K562 (cell line): Measurements from ENCODE around the gene PPIF. TPM values are rescaled to one million over a fixed set of nuclear protein-coding genes. Genes with fewer than 3 reads are reported as not detected.

Experiments
- ATF7 ChIP-seq: fragments of 450-650 bp; IDR thresholded peaks from 2 replicates; pipeline ENCODE4 v1.7.1; 2014; ENCODE audit warnings: mild to moderate bottlenecking, moderate library complexity
- CHD4 ChIP-seq: fragments of 200-600 bp; sonication (generic); IDR thresholded peaks from 3 replicates; pipeline ENCODE4 v1.6.1; 2012; ENCODE audit warnings: low read depth, mild to moderate bottlenecking, mixed read lengths, low read length, inconsistent platforms; ENCODE audit not compliant: insufficient read depth, insufficient replicate concordance, poor library complexity, severe bottlenecking
- CREB1 ChIP-seq, 2 experiments: sonication (generic) in 1 of 2; formaldehyde crosslinking in 1 of 2; IDR thresholded peaks; 2 replicates each; pipeline versions ENCODE4 v1.6.1 to v1.8.0; 2012 to 2022; ENCODE audit warnings: inconsistent platforms in 1 of 2, mild to moderate bottlenecking in 1 of 2, missing genetic modification reagents in 1 of 2, moderate library complexity in 1 of 2
- HIVEP1 ChIP-seq: fragments of 250-450 bp; sonication (Bioruptor Pico); IDR thresholded peaks from 2 replicates; pipeline ENCODE4 v1.4.0; 2020; ENCODE audit warnings: mild to moderate bottlenecking
- KLF1 ChIP-seq: fragments of 450-650 bp; IDR thresholded peaks from 2 replicates; pipeline ENCODE4 v1.6.1; 2016; ENCODE audit warnings: missing genetic modification characterization, missing compliant biosample characterization
- L3MBTL2 ChIP-seq: fragments of 450-650 bp; IDR thresholded peaks from 2 replicates; pipeline ENCODE4 v1.6.1; 2016; ENCODE audit warnings: mild to moderate bottlenecking, moderate library complexity
- MYC ChIP-seq, 2 experiments: fragments of 250-450 bp in 1 of 2; sonication (Bioruptor Pico) in 1 of 2; IDR thresholded peaks; 2 replicates each; pipeline versions ENCODE4 v1.5.1 to v1.6.1; 2012 to 2021; ENCODE audit warnings: low read depth in 2 of 2, borderline replicate concordance in 1 of 2, improper control_type of control experiment in 1 of 2, low read length in 1 of 2, mild to moderate bottlenecking in 1 of 2, moderate library complexity in 1 of 2
- RFX1 ChIP-seq: fragments of 450-650 bp; IDR thresholded peaks from 2 replicates; pipeline ENCODE4 v1.6.1; 2016; ENCODE audit warnings: mild to moderate bottlenecking, moderate library complexity
- SMARCB1 ChIP-seq: IDR thresholded peaks from 2 replicates; pipeline ENCODE4 v1.6.1; 2011; ENCODE audit warnings: improper control_type of control experiment, low read depth; ENCODE audit not compliant: insufficient read length
- SPI1 ChIP-seq: IDR thresholded peaks from 2 replicates; pipeline ENCODE4 v1.6.1; 2011; ENCODE audit warnings: low read depth, low read length, control low read depth, borderline replicate concordance
- polyA plus RNA-seq, 8 experiments: library from polyadenylated mRNA; depleted of rRNA in 4 of 8; stranded (reverse) in 5 of 8; unstranded in 3 of 8; fragments of >200 nt; fragmentation: Nextera tagmentation in 2 of 8; fragmentation: Illumina TruSeq in 1 of 8; extraction: Ambion mirVana in 2 of 8; extraction: Trizol in 1 of 8; gene quantifications; 2 replicates each; pipeline versions ENCODE4 v1.2.1 to v1.2.3, GENCODE V29; 2011 to 2014; ENCODE audit warnings: inconsistent platforms in 1 of 8, missing spikeins in 1 of 8
- total RNA-seq, 7 experiments: library from RNA; depleted of rRNA in 6 of 7; stranded (reverse); fragments of >200 nt in 6 of 7; fragmentation: Illumina TruSeq in 2 of 7; extraction: Trizol in 2 of 7; gene quantifications; 2 replicates each; pipeline versions ENCODE4 v1.2.1 to v1.2.3, GENCODE V29; 2011 to 2021; ENCODE audit warnings: low replicate concordance in 1 of 7
- TF ChIP-seq, protein P1 (sequence below): fragments of 250-450 bp; sonication (Bioruptor Pico); IDR thresholded peaks from 2 replicates; pipeline ENCODE4 v1.4.0; 2020; ENCODE audit warnings: mild to moderate bottlenecking, moderate library complexity, borderline replicate concordance
- TF ChIP-seq, protein P2 (sequence below): fragments of 250-450 bp; sonication (Bioruptor Pico); IDR thresholded peaks from 2 replicates; pipeline ENCODE4 v1.8.0; 2022; ENCODE audit warnings: inconsistent platforms
- TF ChIP-seq, protein P3 (sequence below), 2 experiments: fragments of 450-650 bp in 1 of 2; sonication (generic) in 1 of 2; formaldehyde crosslinking in 1 of 2; IDR thresholded peaks in 1 of 2; conservative IDR thresholded peaks in 1 of 2; 2 replicates each; pipeline versions ENCODE4 v1.6.1 to v1.8.1; 2016 to 2023; ENCODE audit warnings: mild to moderate bottlenecking in 2 of 2, moderate library complexity in 2 of 2, inconsistent platforms in 1 of 2, missing genetic modification reagents in 1 of 2
- TF ChIP-seq, protein P4 (sequence below): fragments of 250-450 bp; sonication (Bioruptor Pico); IDR thresholded peaks from 2 replicates; pipeline ENCODE4 v1.8.0; 2021; ENCODE audit warnings: moderate library complexity, mild to moderate bottlenecking, inconsistent platforms

Gene PPIF
- total and polyA plus RNA-seq, 9 of the 15 experiments (the other 6 are each of a cell fraction or from before 2014, with no cell fraction given) = 40.9 to 287 (median 117) TPM

DNA sequence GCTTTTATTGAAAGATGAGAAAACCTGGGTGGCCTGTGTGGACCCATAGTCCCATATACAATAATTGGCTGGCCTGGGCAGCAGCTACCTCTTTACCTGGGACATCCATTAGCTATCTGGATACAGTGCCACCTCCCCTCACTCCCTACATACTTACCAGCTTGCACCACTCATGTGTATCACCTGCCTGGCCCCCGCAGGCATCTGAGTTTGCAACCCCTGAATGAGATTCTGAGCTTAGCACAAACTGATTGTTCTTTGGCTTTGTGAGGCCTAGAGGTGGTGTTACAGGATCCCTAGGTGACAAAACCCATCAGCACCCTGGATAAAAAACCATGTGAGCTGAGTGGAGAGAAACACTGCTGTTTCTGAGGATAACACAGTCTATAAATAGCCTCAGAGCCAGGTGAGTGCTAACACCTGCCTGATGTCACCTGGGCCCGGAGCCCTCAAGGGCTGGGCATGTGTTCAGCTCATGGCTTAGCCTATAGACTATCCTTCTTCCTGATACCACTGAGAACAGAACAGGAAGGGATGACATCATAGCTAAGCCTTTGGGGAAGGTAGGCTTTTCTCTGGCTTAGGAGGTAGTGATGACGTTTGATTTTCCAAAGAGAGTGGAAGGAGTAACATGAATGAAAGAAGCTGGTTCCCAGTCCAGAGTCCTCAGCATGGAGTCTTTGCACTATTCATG, 2.6 kb upstream of the PPIF start (continued):
- no peak for TF ChIP-seq CHD4
- TF ChIP-seq SPI1 = no peak
- no peak for TF ChIP-seq MYC (IDR thresholded peaks at IDR 0.05; ENCODE audit: low read depth, low read length)
- no peak for TF ChIP-seq MYC (CRISPR knock-in tag; IDR thresholded peaks at IDR 0.05; ENCODE audit: borderline replicate concordance, low read depth)
- TF ChIP-seq SMARCB1 = no peak
- peak; percentile 81 for TF ChIP-seq ATF7
- TF ChIP-seq, protein P1, sequence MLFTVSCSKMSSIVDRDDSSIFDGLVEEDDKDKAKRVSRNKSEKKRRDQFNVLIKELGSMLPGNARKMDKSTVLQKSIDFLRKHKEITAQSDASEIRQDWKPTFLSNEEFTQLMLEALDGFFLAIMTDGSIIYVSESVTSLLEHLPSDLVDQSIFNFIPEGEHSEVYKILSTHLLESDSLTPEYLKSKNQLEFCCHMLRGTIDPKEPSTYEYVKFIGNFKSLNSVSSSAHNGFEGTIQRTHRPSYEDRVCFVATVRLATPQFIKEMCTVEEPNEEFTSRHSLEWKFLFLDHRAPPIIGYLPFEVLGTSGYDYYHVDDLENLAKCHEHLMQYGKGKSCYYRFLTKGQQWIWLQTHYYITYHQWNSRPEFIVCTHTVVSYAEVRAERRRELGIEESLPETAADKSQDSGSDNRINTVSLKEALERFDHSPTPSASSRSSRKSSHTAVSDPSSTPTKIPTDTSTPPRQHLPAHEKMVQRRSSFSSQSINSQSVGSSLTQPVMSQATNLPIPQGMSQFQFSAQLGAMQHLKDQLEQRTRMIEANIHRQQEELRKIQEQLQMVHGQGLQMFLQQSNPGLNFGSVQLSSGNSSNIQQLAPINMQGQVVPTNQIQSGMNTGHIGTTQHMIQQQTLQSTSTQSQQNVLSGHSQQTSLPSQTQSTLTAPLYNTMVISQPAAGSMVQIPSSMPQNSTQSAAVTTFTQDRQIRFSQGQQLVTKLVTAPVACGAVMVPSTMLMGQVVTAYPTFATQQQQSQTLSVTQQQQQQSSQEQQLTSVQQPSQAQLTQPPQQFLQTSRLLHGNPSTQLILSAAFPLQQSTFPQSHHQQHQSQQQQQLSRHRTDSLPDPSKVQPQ (CRISPR knock-in tag) = no peak
- TF ChIP-seq KLF1 (tag) = no peak
- TF ChIP-seq CREB1 (IDR thresholded peaks at IDR 0.05) = no peak
- no peak for TF ChIP-seq CREB1 (CRISPR knock-in tag; IDR thresholded peaks at IDR 0.05)
- TF ChIP-seq, protein P2, sequence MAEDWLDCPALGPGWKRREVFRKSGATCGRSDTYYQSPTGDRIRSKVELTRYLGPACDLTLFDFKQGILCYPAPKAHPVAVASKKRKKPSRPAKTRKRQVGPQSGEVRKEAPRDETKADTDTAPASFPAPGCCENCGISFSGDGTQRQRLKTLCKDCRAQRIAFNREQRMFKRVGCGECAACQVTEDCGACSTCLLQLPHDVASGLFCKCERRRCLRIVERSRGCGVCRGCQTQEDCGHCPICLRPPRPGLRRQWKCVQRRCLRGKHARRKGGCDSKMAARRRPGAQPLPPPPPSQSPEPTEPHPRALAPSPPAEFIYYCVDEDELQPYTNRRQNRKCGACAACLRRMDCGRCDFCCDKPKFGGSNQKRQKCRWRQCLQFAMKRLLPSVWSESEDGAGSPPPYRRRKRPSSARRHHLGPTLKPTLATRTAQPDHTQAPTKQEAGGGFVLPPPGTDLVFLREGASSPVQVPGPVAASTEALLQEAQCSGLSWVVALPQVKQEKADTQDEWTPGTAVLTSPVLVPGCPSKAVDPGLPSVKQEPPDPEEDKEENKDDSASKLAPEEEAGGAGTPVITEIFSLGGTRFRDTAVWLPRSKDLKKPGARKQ (CRISPR knock-in tag) = no peak
- no peak for TF ChIP-seq HIVEP1
- TF ChIP-seq, protein P3, sequence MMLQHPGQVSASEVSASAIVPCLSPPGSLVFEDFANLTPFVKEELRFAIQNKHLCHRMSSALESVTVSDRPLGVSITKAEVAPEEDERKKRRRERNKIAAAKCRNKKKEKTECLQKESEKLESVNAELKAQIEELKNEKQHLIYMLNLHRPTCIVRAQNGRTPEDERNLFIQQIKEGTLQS (IDR thresholded peaks at IDR 0.05) = peak; percentile 70
- TF ChIP-seq, protein P3 (CRISPR knock-in tag; conservative IDR thresholded peaks at IDR 0.05) = no peak
- peak; percentile 22; the same call in 1 of the 2 replicates for TF ChIP-seq L3MBTL2
- TF ChIP-seq, protein P4, sequence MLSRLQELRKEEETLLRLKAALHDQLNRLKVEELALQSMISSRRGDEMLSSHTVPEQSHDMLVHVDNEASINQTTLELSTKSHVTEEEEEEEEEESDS (CRISPR knock-in tag) = no peak
- no peak for TF ChIP-seq RFX1
